ENCODE results near the gene RGS6.

The RGS6 gene

GRCh38 chr14:72614365-72614764, 682.1 kb downstream of the RGS6 start:
- TF ChIP-seq CTCF (conservative IDR thresholded peaks at IDR 0.05) (no peak), ZFX (IDR thresholded peaks at IDR 0.05) (no peak)

GRCh38 chr14:72614891-72615415, 682.7 kb downstream of the RGS6 start:
- no peak overlapping the region for H3K27ac ChIP-seq
- TF ChIP-seq CTCF (conservative IDR thresholded peaks at IDR 0.05): no peak
- TF ChIP-seq ZFX (IDR thresholded peaks at IDR 0.05): no peak

More at GRCh38 chr14:72614365-72614764, 682.1 kb downstream of the RGS6 start:
- H3K27ac ChIP-seq: no peak overlapping the region

GRCh38 chr14:72615451-72616121, 683.4 kb downstream of the RGS6 start:
- TF ChIP-seq CTCF (conservative IDR thresholded peaks at IDR 0.05): no peak
- TF ChIP-seq ZFX (IDR thresholded peaks at IDR 0.05): no peak
- no peak overlapping the region; the same call in 1 of the 2 replicates for H3K27ac ChIP-seq
